Ovary (tissue), 3 donors: ENCODE data around the gene KCNJ12.

ENCODE experiments used
- CTCF ChIP-seq, 3 donors: fragments of 450-650 bp in 2 of 3; fragments of 200-600 bp in 1 of 3; IDR thresholded peaks; one replicate each; pipeline versions ENCODE4 v1.5.1 to v1.8.0; 2016 to 2022; ENCODE audit warnings: antibody characterized with exemption in 3 of 3, mild to moderate bottlenecking in 1 of 3
- POLR2A ChIP-seq: fragments of 450-650 bp; IDR thresholded peaks from one replicate; pipeline ENCODE4 v1.6.1; 2017; ENCODE audit warnings: antibody characterized with exemption, mild to moderate bottlenecking, moderate library complexity
- donor health status: DM: no; HTN: no; CAD: no.

- TF ChIP-seq CTCF (IDR thresholded peaks at IDR 0.05) (no peak), POLR2A (no peak)
Measured at GRCh38 chr17:21368545-21369246, 7.5 kb upstream of the KCNJ12 start.
